ENCODE results near the gene XPOT.

GRCh38 chr12:64407342-64408223, 3.4 kb downstream of the XPOT start:
- TF ChIP-seq CTCF (conservative IDR thresholded peaks at IDR 0.05; ENCODE audit: low read length) (no peak), EZH2phosphoT487 (IDR thresholded peaks at IDR 0.05; ENCODE audit: borderline replicate concordance) (no peak)
